Coronary artery (tissue), 2 donors: ENCODE data around the gene MTO1.
A peak's percentile ranks its signal among the peaks of the same experiment; 100 is the strongest.

Experiments used
- DNase-seq: peaks from one replicate; pipeline ENCODE4 v3.0.0-alpha.2; 2017; ENCODE audit warnings: low spot score
- H3K27ac ChIP-seq, 2 donors: fragments of 200-600 bp; sonication (generic); one replicate each; pipeline ENCODE4 v1.5.1; 2016 to 2019
- H3K4me3 ChIP-seq: fragments of 200-600 bp; sonication (generic); 2 replicates; pipeline ENCODE4 v1.5.1; 2016; ENCODE audit warnings: mild to moderate bottlenecking, moderate library complexity
- TF ChIP-seq, protein P1 (sequence below): fragments of 200-600 bp; sonication (generic); IDR thresholded peaks from one replicate; pipeline ENCODE4 v1.5.1; 2019; ENCODE audit warnings: antibody characterized with exemption

MTO1 gene, protein sequence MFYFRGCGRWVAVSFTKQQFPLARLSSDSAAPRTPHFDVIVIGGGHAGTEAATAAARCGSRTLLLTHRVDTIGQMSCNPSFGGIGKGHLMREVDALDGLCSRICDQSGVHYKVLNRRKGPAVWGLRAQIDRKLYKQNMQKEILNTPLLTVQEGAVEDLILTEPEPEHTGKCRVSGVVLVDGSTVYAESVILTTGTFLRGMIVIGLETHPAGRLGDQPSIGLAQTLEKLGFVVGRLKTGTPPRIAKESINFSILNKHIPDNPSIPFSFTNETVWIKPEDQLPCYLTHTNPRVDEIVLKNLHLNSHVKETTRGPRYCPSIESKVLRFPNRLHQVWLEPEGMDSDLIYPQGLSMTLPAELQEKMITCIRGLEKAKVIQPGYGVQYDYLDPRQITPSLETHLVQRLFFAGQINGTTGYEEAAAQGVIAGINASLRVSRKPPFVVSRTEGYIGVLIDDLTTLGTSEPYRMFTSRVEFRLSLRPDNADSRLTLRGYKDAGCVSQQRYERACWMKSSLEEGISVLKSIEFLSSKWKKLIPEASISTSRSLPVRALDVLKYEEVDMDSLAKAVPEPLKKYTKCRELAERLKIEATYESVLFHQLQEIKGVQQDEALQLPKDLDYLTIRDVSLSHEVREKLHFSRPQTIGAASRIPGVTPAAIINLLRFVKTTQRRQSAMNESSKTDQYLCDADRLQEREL

DNA sequence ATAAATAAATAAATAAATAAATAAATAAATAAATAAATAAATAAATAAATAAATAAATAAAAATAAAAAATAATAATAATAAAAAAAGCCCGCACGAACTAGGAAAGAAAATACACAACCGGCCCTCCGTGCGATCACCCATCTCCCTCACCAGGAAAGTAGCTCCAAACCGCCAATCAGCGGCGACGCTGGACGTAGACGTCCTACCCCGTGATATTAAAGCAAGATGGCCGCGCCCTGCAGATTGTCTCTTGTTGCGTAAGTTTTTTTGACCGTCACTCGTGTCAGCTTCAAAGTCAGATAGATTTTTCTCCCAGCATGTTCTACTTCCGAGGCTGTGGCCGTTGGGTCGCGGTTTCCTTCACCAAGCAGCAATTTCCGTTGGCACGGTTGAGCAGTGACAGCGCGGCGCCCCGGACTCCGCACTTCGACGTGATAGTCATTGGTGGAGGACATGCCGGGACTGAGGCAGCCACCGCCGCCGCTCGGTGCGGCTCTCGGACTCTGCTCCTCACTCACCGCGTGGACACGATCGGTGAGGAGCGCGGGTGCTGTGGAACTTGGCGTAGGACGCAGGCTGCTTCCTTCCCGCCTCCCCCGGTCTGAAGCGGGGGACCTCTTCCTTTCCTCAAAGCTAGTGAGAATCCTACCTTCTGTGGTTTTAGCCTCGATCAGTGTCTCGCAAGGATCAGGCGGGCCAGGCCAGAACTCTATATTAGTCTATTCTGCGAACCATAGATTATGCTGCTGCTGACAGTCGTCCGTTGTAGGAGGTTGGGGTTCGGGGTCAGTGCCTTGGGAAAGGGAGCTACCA lies at the start of gene MTO1:
Gene MTO1 (plus strand): TSS at position 201 of the 814 bp plus-strand sequence. CDS start 118 bp downstream, at position 319.
- peak; percentile 94 for DNase-seq
- Histone ChIP-seq H3K4me3 (peak within 1 kb of the TSS; percentile 89), H3K27ac (peak within 1 kb of the TSS; percentile 86 to 90)
- TF ChIP-seq, protein P1, sequence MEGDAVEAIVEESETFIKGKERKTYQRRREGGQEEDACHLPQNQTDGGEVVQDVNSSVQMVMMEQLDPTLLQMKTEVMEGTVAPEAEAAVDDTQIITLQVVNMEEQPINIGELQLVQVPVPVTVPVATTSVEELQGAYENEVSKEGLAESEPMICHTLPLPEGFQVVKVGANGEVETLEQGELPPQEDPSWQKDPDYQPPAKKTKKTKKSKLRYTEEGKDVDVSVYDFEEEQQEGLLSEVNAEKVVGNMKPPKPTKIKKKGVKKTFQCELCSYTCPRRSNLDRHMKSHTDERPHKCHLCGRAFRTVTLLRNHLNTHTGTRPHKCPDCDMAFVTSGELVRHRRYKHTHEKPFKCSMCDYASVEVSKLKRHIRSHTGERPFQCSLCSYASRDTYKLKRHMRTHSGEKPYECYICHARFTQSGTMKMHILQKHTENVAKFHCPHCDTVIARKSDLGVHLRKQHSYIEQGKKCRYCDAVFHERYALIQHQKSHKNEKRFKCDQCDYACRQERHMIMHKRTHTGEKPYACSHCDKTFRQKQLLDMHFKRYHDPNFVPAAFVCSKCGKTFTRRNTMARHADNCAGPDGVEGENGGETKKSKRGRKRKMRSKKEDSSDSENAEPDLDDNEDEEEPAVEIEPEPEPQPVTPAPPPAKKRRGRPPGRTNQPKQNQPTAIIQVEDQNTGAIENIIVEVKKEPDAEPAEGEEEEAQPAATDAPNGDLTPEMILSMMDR = no peak

DNA sequence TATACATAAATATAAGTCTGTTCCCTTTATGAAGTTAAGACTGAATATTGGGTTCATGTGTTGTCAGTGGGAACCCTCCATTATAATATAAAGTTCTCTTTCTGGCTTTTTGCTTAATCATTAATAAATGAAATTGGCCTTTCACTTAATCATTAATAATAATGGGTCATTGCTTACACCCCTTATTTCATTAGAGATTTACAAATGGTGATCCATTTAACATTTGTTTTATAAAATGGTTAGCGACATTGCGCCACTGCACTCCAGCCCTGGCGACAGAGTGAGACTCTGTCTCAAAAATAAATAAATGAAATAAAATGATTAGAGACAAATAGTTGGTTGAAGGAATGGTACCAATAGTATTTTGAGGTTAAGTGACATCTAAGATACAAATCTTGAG lies 48.4 kb upstream of the MTO1 start:
- TF ChIP-seq, protein P1 = no peak
- H3K27ac ChIP-seq = no peak overlapping the region
- DNase-seq = no peak

DNA sequence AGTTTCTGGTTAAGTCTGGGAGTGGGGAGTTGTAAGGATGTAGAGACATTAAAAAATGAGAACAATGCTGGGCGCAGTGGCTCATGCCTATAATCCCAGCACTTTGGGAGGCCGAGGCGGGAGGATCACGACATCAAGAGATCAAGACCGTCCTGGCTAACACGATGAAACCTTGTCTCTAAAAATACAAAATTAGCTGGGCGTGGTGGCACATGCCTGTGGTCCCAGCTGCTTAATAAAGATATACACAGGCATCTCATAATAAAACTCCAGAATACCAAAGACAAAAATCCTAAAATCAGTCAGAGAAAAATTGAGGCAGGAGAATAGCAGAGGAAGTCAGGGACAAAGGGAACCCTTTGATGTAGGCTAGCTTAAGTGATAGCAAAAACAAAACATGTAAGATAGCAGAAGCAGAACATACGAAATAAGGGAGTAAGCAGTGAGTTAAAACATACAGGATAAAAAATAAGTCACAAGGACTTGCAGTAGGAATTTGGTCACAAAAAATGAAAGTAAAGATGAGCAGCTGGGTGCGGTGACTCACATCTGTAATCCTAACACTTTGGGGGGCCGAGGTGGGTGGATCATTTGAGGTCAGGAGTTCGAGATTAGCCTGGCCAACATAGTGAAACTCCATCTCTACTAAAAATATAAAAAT lies 43.3 kb upstream of the MTO1 start:
- no peak overlapping the region for H3K4me3 ChIP-seq
- H3K27ac ChIP-seq = no peak overlapping the region
- DNase-seq = no peak
- TF ChIP-seq, protein P1 = no peak

More for the DNA sequence above, 48.4 kb upstream of the MTO1 start:
- H3K4me3 ChIP-seq = no peak overlapping the region

DNA sequence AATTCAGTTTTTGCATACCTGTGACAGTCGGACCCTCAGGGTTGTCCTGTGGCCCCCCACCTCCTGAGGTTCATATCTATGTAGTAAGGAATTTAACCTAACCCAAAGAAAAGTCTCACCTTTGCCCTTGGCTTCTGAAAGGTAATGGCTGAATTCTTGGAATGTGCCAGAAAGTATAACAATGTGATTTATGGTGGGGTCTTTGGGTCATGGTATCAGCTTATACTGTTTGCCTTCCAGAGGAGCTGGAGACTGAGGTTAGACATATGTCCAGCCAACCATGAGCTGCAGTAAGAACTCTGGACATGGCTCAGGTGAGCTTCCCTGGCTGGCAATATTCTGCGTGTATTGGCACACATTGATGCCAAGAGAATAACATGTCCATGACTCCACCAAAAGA lies 40.0 kb upstream of the MTO1 start:
- DNase-seq = no peak
- Histone ChIP-seq H3K27ac (no peak overlapping the region), H3K4me3 (no peak overlapping the region)
- TF ChIP-seq, protein P1 = no peak

DNA sequence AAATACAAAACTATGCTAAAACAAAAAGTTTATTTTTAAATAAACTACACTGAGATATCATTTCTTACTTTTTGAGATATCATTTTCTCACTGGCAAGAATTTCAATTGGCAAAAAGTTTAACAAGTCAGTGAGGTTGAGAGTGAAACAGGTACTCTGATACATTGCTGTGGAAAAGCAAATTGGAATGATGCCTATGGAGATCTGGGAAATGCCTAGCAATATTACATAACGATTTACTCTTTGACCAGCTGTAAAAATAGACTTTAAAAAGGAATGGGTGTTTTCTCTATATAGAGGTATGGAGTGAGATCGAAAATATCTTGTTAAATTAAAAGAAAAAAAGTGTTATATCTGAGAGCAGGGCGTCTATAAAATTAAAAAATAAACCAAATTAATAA lies 26.3 kb upstream of the MTO1 start:
- no peak overlapping the region for H3K27ac ChIP-seq
- TF ChIP-seq, protein P1 = no peak
- no peak overlapping the region for H3K4me3 ChIP-seq
- DNase-seq = no peak

DNA sequence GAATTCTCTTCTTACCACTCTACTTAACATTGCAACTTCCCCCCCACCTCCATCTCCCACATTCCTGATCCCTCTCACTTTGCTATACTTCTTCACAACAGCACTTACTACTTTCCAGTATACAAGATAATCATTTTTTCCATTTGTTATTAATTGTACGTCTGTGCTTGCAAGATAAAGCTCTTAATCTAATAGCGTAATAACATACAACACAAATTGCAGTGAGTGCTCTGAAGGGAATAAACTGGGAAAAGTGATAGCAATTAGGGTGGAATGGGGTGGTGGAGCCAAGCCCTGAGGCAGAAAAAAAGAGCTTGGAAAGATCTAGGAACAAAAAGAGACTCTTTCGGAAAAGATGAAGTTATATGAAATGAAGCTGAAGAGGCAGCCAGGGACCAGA lies 18.0 kb upstream of the MTO1 start:
- no peak overlapping the region for H3K4me3 ChIP-seq
- TF ChIP-seq, protein P1 = no peak
- DNase-seq = no peak
- no peak overlapping the region for H3K27ac ChIP-seq
